HepG2 (cell line): ENCODE results near the gene SLC38A1. TPM values are rescaled to one million over a fixed set of nuclear protein-coding genes. Genes with fewer than 3 reads are reported as not detected.

Experiments
- ATAC-seq: fragments of 200-7000 bp; cut with Tn5 transposase; 3 replicates; pipeline ENCODE4 v1.9.1; 2020; ENCODE audit warnings: mild to moderate bottlenecking, moderate library complexity
- BruUV-seq: library from RNA; stranded (reverse); fragments of 400-500 nt; replicated peaks from 2 replicates; lab custom pipeline; 2021; lab: Mats Ljungman, UMichigan
- CTCF ChIA-PET: fragments of 300-600 bp; formaldehyde crosslinking; extraction: SDS; loops from one replicate; lab custom pipeline; 2021; ENCODE audit warnings: low total read pairs, inconsistent platforms, low intra/inter-chr PET ratio; lab: Yijun Ruan, JAX
- POLR2A ChIA-PET: fragments of 350-600 bp; sonication (Branson Sonifier 250); formaldehyde crosslinking; loops from one replicate; lab custom pipeline; 2020; ENCODE audit warnings: antibody characterized with exemption, inconsistent platforms; lab: Yijun Ruan, JAX
- DNase-seq: peaks from one replicate; pipeline ENCODE4 v3.0.0-alpha.2; 2015; ENCODE audit warnings: low spot score
- FAIRE-seq: peaks from 3 replicates; lab custom pipeline; 2011; peaks lifted over from hg19 to GRCh38; lab: Jason Lieb, UNC
- H2AFZ ChIP-seq: one replicate; pipeline ENCODE4 v1.6.1; 2011; ENCODE audit warnings: low read length, inconsistent platforms
- H3K27ac ChIP-seq: fragments of 300-600 bp; 3 replicates; pipeline ENCODE4 v1.8.0; 2011; ENCODE audit warnings: mixed run types, mild to moderate bottlenecking, mixed read lengths, low read length, inconsistent platforms; ENCODE audit not compliant: insufficient read depth; ENCODE audit errors: extremely low read length
- H3K27me3 ChIP-seq, 2 experiments: fragments of 200-600 bp in 1 of 2; 2 replicates in 1 of 2; 3 replicates in 1 of 2; pipeline versions ENCODE4 v1.6.0 to v1.8.0; 2011; ENCODE audit warnings: low read length in 2 of 2, mild to moderate bottlenecking in 2 of 2, moderate library complexity in 2 of 2, inconsistent platforms in 1 of 2; ENCODE audit not compliant: insufficient read depth in 2 of 2, control insufficient read depth in 1 of 2
- H3K36me3 ChIP-seq, 2 experiments: fragments of 200-600 bp in 1 of 2; replicated peaks in 1 of 2; 2 replicates in 1 of 2; 3 replicates in 1 of 2; pipeline versions ENCODE4 v1.5.1 to v1.8.0; 2011; ENCODE audit warnings: low read length in 2 of 2, inconsistent platforms in 1 of 2; ENCODE audit not compliant: insufficient read depth in 2 of 2, control insufficient read depth in 1 of 2
- H3K4me1 ChIP-seq: 2 replicates; pipeline ENCODE4 v1.5.1; 2012; ENCODE audit warnings: low read length, inconsistent platforms; ENCODE audit not compliant: insufficient read depth
- H3K4me2 ChIP-seq: 2 replicates; pipeline ENCODE4 v1.6.0; 2011; ENCODE audit warnings: low read depth, low read length, inconsistent platforms
- H3K4me3 ChIP-seq, 3 experiments: fragments of 200-600 bp in 1 of 3; sonication (generic), shearing (Covaris generic) in 1 of 3; replicated peaks in 1 of 3; 2 replicates each; pipeline ENCODE4 v1.5.1; 2011 to 2016; ENCODE audit warnings: low read length in 3 of 3, inconsistent platforms in 2 of 3, low read depth in 2 of 3, mild to moderate bottlenecking in 2 of 3, control low read depth in 1 of 3, mixed read lengths in 1 of 3; ENCODE audit not compliant: insufficient read depth in 1 of 3
- H3K79me2 ChIP-seq: one replicate; pipeline ENCODE4 v1.6.1; 2011; ENCODE audit warnings: low read length, inconsistent platforms; ENCODE audit not compliant: insufficient read depth
- H3K9ac ChIP-seq: 2 replicates; pipeline ENCODE4 v1.6.0; 2011; ENCODE audit warnings: mild to moderate bottlenecking, low read depth, low read length, inconsistent platforms; ENCODE audit not compliant: insufficient read depth
- H3K9me3 ChIP-seq: 2 replicates; pipeline ENCODE4 v1.5.1; 2012; ENCODE audit warnings: mild to moderate bottlenecking, low read length
- H4K20me1 ChIP-seq: 2 replicates; pipeline ENCODE4 v1.6.0; 2011; ENCODE audit warnings: inconsistent platforms, mild to moderate bottlenecking, low read length, moderate library complexity; ENCODE audit not compliant: insufficient read depth
- AKAP8 ChIP-seq: sonication (generic); formaldehyde crosslinking; IDR thresholded peaks from 2 replicates; pipeline ENCODE4 v1.5.1; 2020; ENCODE audit warnings: mild to moderate bottlenecking, missing genetic modification reagents
- KLF15 ChIP-seq: sonication (generic); formaldehyde crosslinking; IDR thresholded peaks from 2 replicates; pipeline ENCODE4 v1.8.1; 2023; ENCODE audit warnings: borderline replicate concordance, mild to moderate bottlenecking, inconsistent platforms, missing genetic modification reagents, mixed read lengths
- SP5 ChIP-seq: IDR thresholded peaks from 2 replicates; pipeline ENCODE4 v1.6.1; 2016; ENCODE audit warnings: low read depth, borderline replicate concordance
- TBX3 ChIP-seq: fragments of 450-650 bp; IDR thresholded peaks from 2 replicates; pipeline ENCODE4 v1.6.1; 2017; ENCODE audit warnings: antibody characterized with exemption, mild to moderate bottlenecking, inconsistent platforms, borderline replicate concordance
- TGIF2 ChIP-seq: IDR thresholded peaks from 2 replicates; pipeline ENCODE4 v1.6.1; 2016; ENCODE audit warnings: control low read depth, missing compliant biosample characterization
- ZBTB7A ChIP-seq: sonication (generic); formaldehyde crosslinking; IDR thresholded peaks from 2 replicates; pipeline ENCODE4 v1.8.0; 2022; ENCODE audit warnings: mild to moderate bottlenecking, missing genetic modification reagents
- ZNF562 ChIP-seq: sonication (generic); formaldehyde crosslinking; IDR thresholded peaks from 2 replicates; pipeline ENCODE4 v1.8.0; 2022; ENCODE audit warnings: missing genetic modification reagents, borderline replicate concordance
- ZNF83 ChIP-seq: sonication (generic); formaldehyde crosslinking; IDR thresholded peaks from 2 replicates; pipeline ENCODE4 v1.4.0; 2020; ENCODE audit warnings: missing genetic modification reagents, mild to moderate bottlenecking, borderline replicate concordance
- WGBS: methylation state at CpG from one replicate; pipeline ENCODE4 v1.1.6; 2017; ENCODE audit warnings: low lambda C conversion rate; 5-methylcytosine and 5-hydroxymethylcytosine counted together
- in situ Hi-C: cut with HindIII; loops from 2 replicates; pipeline ENCODE4 v1.10.0; 2017; ENCODE audit warnings: low pct_unique_long_range_greater_than_20kb; ENCODE audit not compliant: extremely low pct_ligation_motif_present
- intact Hi-C: fragments of 100-400 bp; cut with micrococcal nuclease; formaldehyde crosslinking; loops from one replicate; pipeline ENCODE4 v1.10.0; 2022; ENCODE audit not compliant: unreplicated experiment
- polyA plus RNA-seq, 8 experiments: library from polyadenylated mRNA; depleted of rRNA in 3 of 8; stranded (reverse) in 7 of 8; unstranded in 1 of 8; fragments of >200 nt; fragmentation: Illumina TruSeq in 4 of 8; extraction: Trizol in 4 of 8; gene quantifications; 2 replicates each; pipeline versions ENCODE4 v1.2.1 to v1.2.3, GENCODE V29; 2011 to 2016; ENCODE audit warnings: low read depth in 4 of 8, missing spikeins in 1 of 8, mixed read lengths in 1 of 8; ENCODE audit not compliant: insufficient read depth in 1 of 8
- total RNA-seq, 5 experiments: library from RNA; depleted of rRNA; stranded (reverse); fragments of >200 nt; fragmentation: Illumina TruSeq; extraction: Trizol; gene quantifications; 2 replicates each; pipeline ENCODE4 v1.2.3, GENCODE V29; 2016; ENCODE audit warnings: low read depth in 1 of 5
- TF ChIP-seq, protein P1 (sequence below): sonication (generic); formaldehyde crosslinking; IDR thresholded peaks from 2 replicates; pipeline ENCODE4 v1.5.1; 2020; ENCODE audit warnings: mild to moderate bottlenecking, missing genetic modification reagents, borderline replicate concordance
- TF ChIP-seq, protein P2 (sequence below), 2 experiments: sonication (generic) in 1 of 2; formaldehyde crosslinking in 1 of 2; IDR thresholded peaks; 2 replicates each; pipeline versions ENCODE4 v1.5.1 to v1.6.1; 2011 to 2020; ENCODE audit warnings: borderline replicate concordance in 1 of 2, low read depth in 1 of 2, low read length in 1 of 2, mild to moderate bottlenecking in 1 of 2, missing genetic modification reagents in 1 of 2, moderate library complexity in 1 of 2

SLC38A1 gene
- total and polyA plus RNA-seq, 2 of the 13 experiments (the other 11 are each of a cell fraction or from before 2014, with no cell fraction given), result 47.0 to 50.6 TPM

DNA sequence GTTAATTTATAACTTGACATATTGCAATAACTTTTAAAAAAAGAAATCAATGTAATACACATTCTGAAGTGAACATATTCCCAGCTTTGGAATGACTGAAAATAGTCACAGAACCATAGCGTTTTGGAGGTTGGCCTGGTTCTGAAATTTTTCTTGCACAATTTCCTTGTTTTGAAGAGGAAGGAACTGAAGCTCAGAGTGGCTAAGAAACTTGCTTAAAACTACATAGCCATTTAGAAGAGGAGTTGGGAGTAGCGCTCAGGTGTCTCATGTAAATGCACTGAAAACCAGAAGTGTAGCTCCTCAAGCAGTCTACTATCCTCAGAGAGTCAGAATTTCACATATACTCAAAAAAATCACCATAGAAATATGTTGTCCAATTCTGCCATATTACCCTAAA lies 41.2 kb downstream of the SLC38A1 start:
- Histone ChIP-seq H3K27ac (no peak overlapping the region), H3K9me3 (no peaks in the 10 kb centered on the region), H3K4me3 (no peak overlapping the region), H2AFZ (no peak overlapping the region), H3K9ac (no peak overlapping the region), H3K36me3 (peaks cover 16 to 62% of the 10 kb centered on the region in 2 experiments), H3K27me3 (no peaks in the 10 kb centered on the region), H4K20me1 (no peaks in the 10 kb centered on the region), H3K4me2 (no peak overlapping the region), H3K79me2 (no peaks in the 10 kb centered on the region), H3K4me1 (no peaks in the 10 kb centered on the region)
- FAIRE-seq (no peak), DNase-seq (no peak), ATAC-seq (no peak)
- intact Hi-C loops, result no loop called here
- CTCF ChIA-PET, result no interaction called here
- BruUV-seq, result no TSS peak
- POLR2A ChIA-PET, result no interaction called here
- in situ Hi-C loops, result no loop called here
- WGBS, result 97% methylated on average over 2 of the region's 2 CpGs
- no peak for TF ChIP-seq TGIF2 (CRISPR knock-in tag)
- no peak for TF ChIP-seq ZNF562 (CRISPR knock-in tag)
- no peak for TF ChIP-seq ZNF83 (CRISPR knock-in tag)
- TF ChIP-seq, protein P1, sequence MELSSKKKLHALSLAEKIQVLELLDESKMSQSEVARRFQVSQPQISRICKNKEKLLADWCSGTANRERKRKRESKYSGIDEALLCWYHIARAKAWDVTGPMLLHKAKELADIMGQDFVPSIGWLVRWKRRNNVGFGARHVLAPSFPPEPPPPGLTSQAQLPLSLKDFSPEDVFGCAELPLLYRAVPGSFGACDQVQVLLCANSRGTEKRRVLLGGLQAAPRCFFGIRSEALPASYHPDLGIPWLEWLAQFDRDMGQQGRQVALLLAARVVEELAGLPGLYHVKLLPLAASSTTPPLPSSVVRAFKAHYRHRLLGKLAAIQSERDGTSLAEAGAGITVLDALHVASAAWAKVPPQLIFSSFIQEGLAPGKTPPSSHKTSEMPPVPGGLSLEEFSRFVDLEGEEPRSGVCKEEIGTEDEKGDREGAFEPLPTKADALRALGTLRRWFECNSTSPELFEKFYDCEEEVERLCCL, result no peak
- no peak for TF ChIP-seq AKAP8 (CRISPR knock-in tag)
- TF ChIP-seq TBX3, result no peak
- TF ChIP-seq, protein P2, sequence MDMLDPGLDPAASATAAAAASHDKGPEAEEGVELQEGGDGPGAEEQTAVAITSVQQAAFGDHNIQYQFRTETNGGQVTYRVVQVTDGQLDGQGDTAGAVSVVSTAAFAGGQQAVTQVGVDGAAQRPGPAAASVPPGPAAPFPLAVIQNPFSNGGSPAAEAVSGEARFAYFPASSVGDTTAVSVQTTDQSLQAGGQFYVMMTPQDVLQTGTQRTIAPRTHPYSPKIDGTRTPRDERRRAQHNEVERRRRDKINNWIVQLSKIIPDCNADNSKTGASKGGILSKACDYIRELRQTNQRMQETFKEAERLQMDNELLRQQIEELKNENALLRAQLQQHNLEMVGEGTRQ (IDR thresholded peaks at IDR 0.05; ENCODE audit: low read depth, low read length), result no peak
- TF ChIP-seq, protein P2 (CRISPR knock-in tag; IDR thresholded peaks at IDR 0.05; ENCODE audit: borderline replicate concordance), result no peak
- no peak for TF ChIP-seq ZBTB7A (CRISPR knock-in tag)
- no peak for TF ChIP-seq SP5 (CRISPR knock-in tag)
- no peak for TF ChIP-seq KLF15 (CRISPR knock-in tag)
